Spinal cord (tissue), 10 donors: ENCODE measurements around the gene IGDCC3. TPM values are rescaled to one million over a fixed set of nuclear protein-coding genes. Genes with fewer than 3 reads are reported as not detected.
A peak's percentile ranks its signal among the peaks of the same experiment; 100 is the strongest.

Source experiments
- DNase-seq, 6 donors: peaks; one replicate each; pipeline versions ENCODE4 v3.0.0 to v3.0.0-alpha.2; 2013 to 2015; ENCODE audit warnings: low spot score in 6 of 6, low read depth in 4 of 6
- H3K27ac ChIP-seq: one replicate; pipeline ENCODE4 v1.5.1; 2013; ENCODE audit warnings: low read depth, low read length, control low read depth
- H3K27me3 ChIP-seq: one replicate; pipeline ENCODE4 v1.6.1; 2013; ENCODE audit warnings: low read length; ENCODE audit not compliant: control insufficient read depth, insufficient read depth
- H3K36me3 ChIP-seq: one replicate; pipeline ENCODE4 v1.6.1; 2013; ENCODE audit warnings: low read length; ENCODE audit not compliant: control insufficient read depth, insufficient read depth
- H3K4me1 ChIP-seq: one replicate; pipeline ENCODE4 v1.6.1; 2013; ENCODE audit warnings: low read length; ENCODE audit not compliant: control insufficient read depth, insufficient read depth
- H3K4me3 ChIP-seq: one replicate; pipeline ENCODE4 v1.5.1; 2013; ENCODE audit warnings: low read depth, low read length, control low read depth
- H3K9me3 ChIP-seq: one replicate; pipeline ENCODE4 v1.6.1; 2013; ENCODE audit warnings: low read length; ENCODE audit not compliant: control insufficient read depth, insufficient read depth
- WGBS: methylation state at CpG from one replicate; pipeline ENCODE4 v1.1.5; 2013; ENCODE audit warnings: missing lambda C conversion rate; ENCODE audit not compliant: insufficient coverage; 5-methylcytosine and 5-hydroxymethylcytosine counted together
- polyA plus RNA-seq, 2 donors: library from polyadenylated mRNA; unstranded; fragments of 120-200 nt; gene quantifications; one replicate each; pipeline ENCODE4 v1.2.1, GENCODE V29; 2013; ENCODE audit not compliant: insufficient read length in 2 of 2
- total RNA-seq, 2 donors: library from RNA; depleted of rRNA in 1 of 2; stranded (reverse); fragments of 120-200 nt in 1 of 2; fragments of >200 nt in 1 of 2; gene quantifications; one replicate each; pipeline versions ENCODE4 v1.2.3 to v1.2.4, GENCODE V29; 2013 to 2014
- donor health status: healthy.

The IGDCC3 gene
- total and polyA plus RNA-seq, 4 donors, result 3.6 to 20.7 (median 10.9) TPM

GRCh38 chr15:65375871-65376607 is 1.8 kb downstream of the IGDCC3 start:
- Histone ChIP-seq H3K27ac (peak overlapping the region; percentile 10), H3K27me3 (no peaks in the 10 kb centered on the region), H3K4me3 (peak overlapping the region; percentile 84), H3K4me1 (peaks cover 55% of the 10 kb centered on the region), H3K9me3 (no peaks in the 10 kb centered on the region), H3K36me3 (peaks cover 26% of the 10 kb centered on the region)
- DNase-seq, result peak in 2 of 6 donors; percentile 58 to 61
- 13% methylated on average over 1 of the region's 9 CpGs for WGBS

DNA sequence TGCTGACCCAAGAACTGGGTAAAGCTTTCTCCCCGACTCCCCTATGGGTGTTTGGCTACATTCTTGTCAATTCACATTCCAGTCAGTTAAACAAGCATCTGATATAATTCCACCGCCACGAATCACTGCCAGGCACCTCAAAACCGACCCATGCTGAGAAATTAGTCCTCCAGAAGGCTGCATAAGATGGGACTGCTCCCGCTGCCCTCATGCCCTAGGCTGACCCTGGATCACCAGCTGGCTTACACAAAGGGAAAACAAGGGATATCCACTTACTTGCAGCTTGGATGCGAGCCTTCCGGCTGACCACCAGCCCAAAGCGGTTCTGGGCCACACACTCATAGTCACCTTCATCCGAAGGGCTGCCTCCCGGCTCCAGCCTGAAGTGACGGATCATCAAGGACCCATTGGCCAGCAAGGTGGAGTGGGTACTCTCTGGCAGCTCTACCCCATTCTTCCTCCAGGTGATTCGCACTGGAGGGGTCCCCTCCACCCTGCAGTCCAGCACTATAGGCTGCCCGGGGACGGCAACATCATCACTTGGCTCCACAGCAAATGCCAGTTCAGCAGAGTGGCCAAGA is 2.9 kb downstream of the IGDCC3 start:
- H3K9me3 ChIP-seq, result no peaks in the 10 kb centered on the region
- H3K27me3 ChIP-seq, result no peaks in the 10 kb centered on the region
- no peak overlapping the region for H3K4me3 ChIP-seq
- no peak for DNase-seq
- peaks cover 30% of the 10 kb centered on the region for H3K36me3 ChIP-seq
- 59% methylated on average over 11 of the region's 14 CpGs for WGBS
- H3K27ac ChIP-seq, result no peak overlapping the region
- peaks cover 55% of the 10 kb centered on the region for H3K4me1 ChIP-seq

GRCh38 chr15:65374334-65374733 is 3.5 kb downstream of the IGDCC3 start:
- Histone ChIP-seq H3K27me3 (no peaks in the 10 kb centered on the region), H3K4me1 (peaks cover 60% of the 10 kb centered on the region), H3K4me3 (no peak overlapping the region), H3K36me3 (peaks cover 32% of the 10 kb centered on the region), H3K9me3 (no peaks in the 10 kb centered on the region), H3K27ac (no peak overlapping the region)
- WGBS, result no CpG with 5 or more reads among the region's 3 CpGs
- no peak for DNase-seq

- H3K4me3 ChIP-seq, result no peak overlapping the region
- DNase-seq, result peak in 3 of 6 donors; percentile 56 to 87 (median 76)
- H3K27ac ChIP-seq, result no peak overlapping the region
- H3K4me1 ChIP-seq, result peaks cover 68% of the 10 kb centered on the region
- 30% methylated on average over 10 of the region's 11 CpGs for WGBS
- H3K9me3 ChIP-seq, result no peaks in the 10 kb centered on the region
- no peaks in the 10 kb centered on the region for H3K27me3 ChIP-seq
- peaks cover 32% of the 10 kb centered on the region for H3K36me3 ChIP-seq
These were observed 4.6 kb downstream of the IGDCC3 start for GRCh38 chr15:65373163-65373651.

DNA sequence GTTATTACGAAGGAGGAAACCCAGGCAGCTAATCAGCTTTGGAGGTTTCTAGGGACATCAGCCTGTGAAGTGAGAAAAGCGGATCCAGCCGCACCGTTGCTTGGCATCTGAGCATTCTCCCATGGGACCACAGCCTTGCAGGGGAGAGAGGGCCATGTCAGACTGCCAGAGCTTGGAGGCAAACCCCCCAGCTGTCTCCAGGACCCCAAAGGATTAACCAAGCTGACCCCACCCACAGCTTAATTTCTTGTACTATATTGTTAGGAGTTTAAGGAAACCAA is 5.1 kb downstream of the IGDCC3 start:
- no peak overlapping the region for H3K4me3 ChIP-seq
- no peak overlapping the region for H3K27ac ChIP-seq
- H3K36me3 ChIP-seq, result peaks cover 32% of the 10 kb centered on the region
- H3K9me3 ChIP-seq, result no peaks in the 10 kb centered on the region
- WGBS, result 20% methylated on average over 4 of the region's 4 CpGs
- H3K27me3 ChIP-seq, result no peaks in the 10 kb centered on the region
- peak in 2 of 6 donors; percentile 27 to 79 for DNase-seq
- peaks cover 71% of the 10 kb centered on the region for H3K4me1 ChIP-seq

DNA sequence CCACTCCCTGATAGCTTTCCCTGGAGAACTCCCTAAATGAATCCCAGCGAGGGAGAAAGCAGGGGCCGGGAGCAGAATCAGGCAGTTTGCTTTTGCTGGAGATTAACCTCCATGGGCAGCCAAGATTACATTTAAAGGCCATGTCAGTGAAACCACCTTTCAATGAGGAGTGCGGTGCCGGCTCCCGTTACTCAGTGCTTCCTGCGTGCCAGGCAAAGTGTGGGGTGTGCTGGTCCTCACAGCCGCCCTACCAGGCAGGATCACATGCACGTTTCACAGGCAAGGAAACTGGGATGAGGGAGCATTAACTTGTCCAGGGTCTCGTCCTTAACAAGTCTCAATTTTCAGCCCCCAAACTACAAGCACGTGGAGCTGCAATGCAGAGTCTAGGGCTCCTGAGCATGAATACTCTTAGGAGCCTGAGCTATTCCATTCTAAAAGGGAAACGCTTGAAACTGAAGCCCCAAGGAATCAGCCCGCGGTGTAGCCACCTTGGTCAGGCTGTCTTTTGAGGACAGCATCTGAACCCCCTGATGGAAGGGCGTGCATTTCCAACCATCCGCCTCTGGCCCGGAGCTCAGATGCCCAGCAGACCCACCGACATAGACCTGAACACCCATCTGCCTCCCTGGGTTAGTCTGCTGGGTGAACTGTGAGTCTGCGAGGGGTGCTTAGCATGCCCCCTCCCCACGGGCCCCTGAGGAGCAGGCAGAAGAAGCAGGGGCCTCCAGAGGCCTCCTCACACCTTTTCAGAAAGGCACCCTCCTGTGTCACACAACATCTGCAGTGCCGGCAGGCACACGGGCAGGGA is 5.6 kb downstream of the IGDCC3 start:
- Histone ChIP-seq H3K27ac (no peak overlapping the region), H3K27me3 (no peaks in the 10 kb centered on the region), H3K36me3 (peaks cover 32% of the 10 kb centered on the region), H3K9me3 (no peaks in the 10 kb centered on the region), H3K4me1 (peaks cover 74% of the 10 kb centered on the region), H3K4me3 (no peak overlapping the region)
- DNase-seq, result no peak
- 50% methylated on average over 18 of the region's 21 CpGs for WGBS

DNA sequence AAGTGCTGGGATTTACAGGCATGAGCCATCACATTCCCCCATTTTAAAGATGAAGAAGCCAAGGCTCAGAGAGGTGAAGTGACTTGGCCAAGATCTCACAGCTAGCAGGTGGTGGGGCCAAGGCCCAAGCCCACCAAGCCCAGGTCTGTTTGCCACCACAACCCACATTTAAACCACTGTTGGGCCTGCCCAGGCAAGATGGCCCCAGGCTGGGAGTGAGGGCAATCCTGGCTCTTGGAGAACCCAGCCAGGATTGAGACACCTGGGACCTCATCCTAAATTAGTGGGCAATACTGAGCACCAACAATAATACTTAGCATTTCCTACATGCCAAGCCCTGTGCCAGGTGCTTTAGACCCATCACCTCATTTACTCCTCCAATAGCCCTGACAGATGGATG is 6.9 kb downstream of the IGDCC3 start:
- H3K4me3 ChIP-seq, result no peak overlapping the region
- no peaks in the 10 kb centered on the region for H3K9me3 ChIP-seq
- no peak overlapping the region for H3K27ac ChIP-seq
- peaks cover 73% of the 10 kb centered on the region for H3K4me1 ChIP-seq
- no peak for DNase-seq
- peaks cover 37% of the 10 kb centered on the region for H3K36me3 ChIP-seq
- no peaks in the 10 kb centered on the region for H3K27me3 ChIP-seq

DNA sequence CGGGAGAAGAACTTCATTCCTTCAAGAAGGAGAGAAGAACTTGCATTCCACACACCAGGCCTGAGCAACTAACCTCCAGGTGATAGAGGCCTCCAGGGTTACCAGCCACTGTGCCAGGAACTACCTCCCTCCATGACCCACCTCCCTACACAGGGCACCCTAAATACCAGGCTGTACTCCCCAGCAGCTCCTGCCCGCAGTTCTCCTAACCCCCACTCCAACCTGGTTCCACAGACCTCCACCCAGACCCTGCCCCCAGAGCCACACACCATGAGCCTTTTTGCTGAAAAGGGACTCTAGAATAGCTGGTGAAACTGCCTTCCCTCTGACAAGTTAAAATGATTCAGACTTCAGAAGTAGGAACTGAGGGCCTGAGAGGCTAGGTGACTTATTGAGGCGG is 8.2 kb downstream of the IGDCC3 start:
- no peak overlapping the region for H3K27ac ChIP-seq
- H3K4me3 ChIP-seq, result no peak overlapping the region
- H3K27me3 ChIP-seq, result no peaks in the 10 kb centered on the region
- peaks cover 70% of the 10 kb centered on the region for H3K4me1 ChIP-seq
- WGBS, result 100% methylated on average over 1 of the region's 3 CpGs
- peaks cover 38% of the 10 kb centered on the region for H3K36me3 ChIP-seq
- no peaks in the 10 kb centered on the region for H3K9me3 ChIP-seq
- no peak for DNase-seq

DNA sequence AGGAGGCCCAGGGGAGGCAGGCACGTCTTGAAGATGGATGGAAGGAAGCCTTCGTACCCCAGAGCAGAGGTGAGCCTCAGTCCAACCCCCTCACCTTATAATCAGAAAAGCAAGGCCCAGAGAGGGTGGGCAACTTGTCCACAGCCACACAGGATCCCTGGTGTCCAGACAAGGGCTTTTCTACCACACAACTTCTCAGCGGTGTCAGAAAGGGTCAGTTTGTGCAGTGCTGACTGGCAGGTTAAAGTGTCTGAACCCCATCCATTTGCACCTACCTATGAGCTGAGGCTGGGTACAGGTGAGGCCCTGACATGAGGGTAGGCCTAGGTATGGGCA is 8.6 kb downstream of the IGDCC3 start:
- 50% methylated on average over 1 of the region's 3 CpGs for WGBS
- Histone ChIP-seq H3K36me3 (peaks cover 41% of the 10 kb centered on the region), H3K4me1 (peaks cover 69% of the 10 kb centered on the region), H3K9me3 (no peaks in the 10 kb centered on the region), H3K27me3 (no peaks in the 10 kb centered on the region), H3K27ac (peak overlapping the region; percentile 85), H3K4me3 (no peak overlapping the region)
- no peak for DNase-seq
